T-helper 9 cell (primary cell): ENCODE data around the gene MBNL2.
A peak's percentile ranks its signal among the peaks of the same experiment; 100 is the strongest.

ENCODE experiments used
- DNase-seq: peaks from one replicate; pipeline ENCODE4 v3.0.0-alpha.2; 2020

Gene MBNL2

DNA sequence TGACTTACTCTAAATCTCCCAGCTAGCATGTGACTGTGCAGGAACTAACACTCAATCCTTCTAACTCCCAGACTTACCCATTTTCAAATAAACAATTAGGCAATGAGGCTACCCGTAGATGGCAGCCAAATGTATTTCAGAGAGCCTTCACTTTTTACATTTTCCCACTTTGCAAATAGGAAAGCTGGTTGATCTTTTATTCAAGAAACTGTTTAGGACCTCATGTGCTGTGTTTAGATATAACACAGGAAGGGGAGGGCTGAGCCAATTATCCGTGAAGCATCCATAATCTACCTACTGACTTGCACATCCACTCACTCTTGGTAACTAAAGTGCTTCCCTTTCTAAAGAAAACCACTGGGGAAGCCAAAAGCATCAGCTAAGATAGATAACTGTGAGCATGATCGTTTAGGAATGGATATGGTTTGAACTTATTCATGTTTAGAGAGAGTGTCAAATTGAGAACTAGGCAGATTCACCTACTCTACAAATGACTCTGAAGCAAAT, 33.4 kb downstream of the MBNL2 start:
- no peak for DNase-seq

DNA sequence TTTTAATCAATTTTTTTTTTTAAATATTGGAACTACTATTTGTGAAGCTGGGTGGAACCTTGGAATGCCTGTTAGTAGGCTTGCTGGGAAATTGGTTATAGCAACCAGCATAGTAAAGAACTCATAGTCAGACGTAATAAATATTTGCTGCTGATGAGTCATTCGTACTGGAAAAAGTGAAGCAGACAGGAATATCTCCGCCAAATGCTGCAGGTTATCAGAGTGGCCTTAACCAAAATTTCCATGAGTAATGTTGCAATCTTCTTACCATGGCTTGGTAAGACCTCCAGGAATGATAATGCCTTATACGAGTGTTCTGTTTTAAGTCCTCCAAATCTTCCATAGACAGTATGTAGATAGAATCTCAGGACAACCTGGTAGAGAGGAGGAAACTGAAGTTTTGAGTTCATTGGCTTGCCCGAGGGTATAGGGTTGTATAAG, 34.2 kb downstream of the MBNL2 start:
- no peak for DNase-seq

DNA sequence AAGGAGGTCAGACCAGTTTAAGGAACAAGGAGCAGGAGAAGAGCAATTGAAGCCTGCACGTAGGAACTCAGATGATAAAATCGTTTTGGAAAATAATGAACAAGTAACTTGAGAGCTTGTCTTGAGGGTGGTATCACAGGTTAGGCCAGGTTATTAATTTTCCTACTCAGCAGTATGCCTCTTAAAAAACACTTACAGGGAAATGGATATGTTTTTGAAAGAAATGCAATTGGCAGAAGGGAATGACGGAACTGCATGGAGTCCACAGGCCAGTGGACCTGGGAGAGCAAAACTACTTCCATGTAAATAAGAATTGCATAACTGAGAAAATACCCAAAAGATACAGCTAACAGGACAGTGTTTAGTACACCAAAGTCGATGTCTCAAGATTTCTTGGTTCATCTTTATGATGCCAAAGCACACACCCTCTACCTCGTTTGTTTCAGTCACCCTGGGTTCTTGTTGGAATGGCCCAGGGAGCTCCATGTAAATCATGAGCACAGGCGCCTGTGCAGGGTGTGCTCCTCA, 35.2 kb downstream of the MBNL2 start:
- DNase-seq, result no peak

GRCh38 chr13:97257800-97258799, 36.0 kb downstream of the MBNL2 start:
- no peak for DNase-seq

DNA sequence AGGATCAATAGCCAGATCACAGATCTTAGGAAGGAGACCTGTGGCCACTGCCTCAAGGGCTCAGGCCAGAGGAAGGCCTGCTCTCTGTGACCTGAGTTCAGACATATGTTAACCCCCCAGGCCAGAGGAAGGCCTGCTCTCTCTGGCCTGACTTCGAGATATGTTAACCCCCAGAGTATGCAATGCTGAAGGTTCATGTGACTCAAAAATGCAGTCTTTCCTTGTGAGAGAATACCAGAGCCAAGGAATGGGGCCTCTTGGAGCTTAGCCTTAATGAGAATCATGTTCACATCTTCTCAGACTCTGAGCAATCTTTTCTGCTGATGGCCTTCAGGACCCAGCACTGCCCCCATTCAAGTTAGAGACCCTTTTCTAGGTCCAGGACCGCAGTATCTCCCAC, 36.7 kb downstream of the MBNL2 start:
- no peak for DNase-seq

DNA sequence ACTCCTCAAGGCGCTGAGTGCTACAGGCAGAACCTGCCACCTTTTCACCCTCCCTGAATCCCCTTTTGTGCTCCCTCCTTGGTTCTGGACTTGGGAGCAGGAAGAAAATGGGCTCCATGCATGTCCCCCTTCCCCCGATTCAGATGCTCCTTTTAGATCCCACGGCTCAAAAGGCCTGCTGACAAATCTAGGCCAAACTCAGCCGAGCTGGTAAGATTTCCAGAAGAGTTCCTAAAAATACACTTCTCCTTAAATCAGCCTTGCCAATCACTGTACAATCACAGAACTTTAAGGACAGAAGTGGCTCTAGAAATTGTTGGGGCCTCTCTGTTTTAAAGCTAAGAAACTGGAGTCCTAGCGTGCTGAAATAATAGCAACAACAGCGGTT, 37.3 kb downstream of the MBNL2 start:
- no peak for DNase-seq

DNA sequence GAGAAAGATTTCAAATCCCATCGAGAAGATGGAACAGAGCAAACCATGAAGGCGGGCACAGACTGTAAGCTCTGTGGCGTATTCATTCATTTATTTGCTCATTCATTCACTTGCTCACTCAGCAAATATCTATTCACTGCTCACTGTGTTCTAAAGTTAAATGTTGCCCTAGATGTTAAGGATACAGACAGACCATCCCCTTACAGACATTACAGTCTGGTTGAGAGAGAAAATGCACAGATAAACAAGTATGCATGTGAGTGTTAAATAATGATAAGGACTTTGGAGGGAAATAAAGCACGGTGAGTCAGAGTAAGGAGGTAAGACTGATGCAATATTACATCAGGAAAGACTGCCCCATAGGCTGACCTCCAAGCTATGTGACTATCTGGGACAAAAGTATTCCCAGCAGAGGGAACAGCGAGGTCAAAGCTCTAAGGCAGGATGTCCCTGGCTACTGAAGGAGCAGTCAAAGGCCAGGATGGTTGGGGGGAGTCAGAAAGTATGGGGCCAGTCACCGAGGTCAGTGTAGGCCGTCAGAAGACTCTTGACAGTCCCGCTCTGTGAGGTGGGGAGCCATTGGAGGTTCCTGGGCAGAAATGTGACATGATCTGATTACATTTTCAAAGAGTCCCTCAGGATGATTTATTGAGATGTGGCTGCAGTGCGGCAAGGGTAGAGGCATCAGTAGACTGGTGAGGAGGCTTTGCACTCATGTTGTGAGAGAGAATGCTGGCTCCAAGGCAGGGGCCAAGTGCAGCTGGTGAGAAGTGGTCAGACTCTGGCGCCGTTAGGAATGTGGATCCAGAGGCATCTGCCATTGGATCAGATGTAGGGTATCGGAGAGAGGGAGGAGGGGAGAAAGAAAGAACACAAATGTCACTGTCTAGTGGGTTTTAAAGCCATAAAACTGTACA, 37.9 kb downstream of the MBNL2 start:
- no peak for DNase-seq

- peak; percentile 14 for DNase-seq
Observed at GRCh38 chr13:97261254-97262005, 39.3 kb downstream of the MBNL2 start.

GRCh38 chr13:97262058-97262457, 39.9 kb downstream of the MBNL2 start:
- peak; percentile 7 for DNase-seq

- DNase-seq, result no peak
Observed at GRCh38 chr13:97263160-97263559, 41.0 kb downstream of the MBNL2 start.

DNA sequence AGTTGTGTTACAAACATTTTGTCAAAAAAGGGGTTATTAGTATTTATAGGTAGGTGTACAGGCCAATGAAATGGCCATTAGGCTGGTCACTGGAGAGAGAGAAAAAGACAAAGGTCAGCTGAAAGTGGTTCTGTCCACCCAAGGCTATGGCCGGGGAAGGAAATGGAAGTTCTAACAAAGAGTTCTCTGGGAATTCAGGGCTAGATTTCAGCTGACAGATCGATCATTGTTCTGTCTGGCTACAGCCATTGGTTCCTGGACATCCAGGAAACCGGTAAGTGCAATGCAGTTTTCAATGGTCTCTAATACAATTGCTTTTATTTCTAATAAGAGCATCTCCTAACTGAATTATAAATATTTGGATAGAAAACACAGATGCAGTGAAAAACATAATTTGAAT, 42.5 kb downstream of the MBNL2 start:
- no peak for DNase-seq

GRCh38 chr13:97266332-97266731, 44.2 kb downstream of the MBNL2 start:
- no peak for DNase-seq

DNA sequence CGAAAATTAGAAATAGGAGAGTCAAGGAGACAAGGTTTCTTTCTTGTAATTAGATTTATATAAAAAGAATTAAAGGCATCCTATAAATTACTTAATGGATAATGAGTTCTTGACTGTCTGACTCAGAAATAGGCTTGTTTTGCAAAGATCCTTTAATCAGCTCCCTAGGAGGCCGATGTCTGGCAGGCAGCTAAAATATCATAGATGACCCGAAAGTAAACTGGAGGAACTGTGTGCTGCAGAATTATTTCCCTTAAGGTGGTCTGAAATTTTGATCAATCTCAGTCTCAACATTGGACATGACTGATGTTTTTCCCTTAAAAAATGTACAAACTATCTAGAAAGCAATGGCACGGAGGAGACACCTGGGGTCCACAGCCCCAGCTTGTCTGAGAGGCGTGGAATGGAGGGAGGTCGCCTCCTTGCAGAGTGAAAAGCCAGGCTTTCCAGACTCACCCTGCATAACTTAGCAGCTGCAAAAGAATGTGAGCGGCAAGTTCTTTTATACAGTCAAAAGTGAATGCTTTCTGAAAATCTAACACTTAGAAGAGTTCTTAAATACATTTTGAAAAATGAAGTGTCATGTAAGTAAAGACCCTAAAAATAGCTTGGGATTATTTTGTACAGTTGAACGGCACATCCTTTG, 44.8 kb downstream of the MBNL2 start:
- DNase-seq, result no peak

DNA sequence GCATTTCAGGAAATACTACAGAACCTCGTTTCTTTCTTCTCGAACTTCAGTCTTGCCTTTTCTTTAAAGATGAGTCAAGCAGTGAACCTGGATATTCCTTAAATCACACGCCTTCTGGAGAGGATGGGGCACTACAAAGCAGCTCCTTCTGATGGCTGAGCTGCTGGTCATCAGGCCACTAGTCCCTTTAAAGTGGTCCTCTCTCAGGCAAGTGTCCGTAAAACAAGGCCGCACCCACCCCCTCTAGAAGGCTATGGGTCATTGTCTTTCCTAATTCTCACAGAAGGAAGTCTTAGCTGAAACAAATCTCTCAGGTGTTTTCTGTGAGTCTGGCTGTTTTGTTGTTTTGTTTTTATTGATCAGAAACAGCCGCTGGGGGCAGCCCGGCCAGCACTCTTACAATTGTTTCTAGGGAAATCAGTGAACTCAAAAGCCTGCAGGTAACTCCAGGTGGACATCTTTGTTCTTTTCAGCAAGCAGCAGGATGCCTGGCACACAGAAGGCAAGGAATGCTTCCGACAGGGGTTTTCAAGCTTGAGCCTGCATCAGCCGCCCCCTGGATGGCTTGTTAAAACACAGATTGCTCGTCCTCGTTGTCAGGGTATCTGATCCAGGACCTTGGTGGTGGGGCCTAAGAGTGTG, 45.4 kb downstream of the MBNL2 start:
- DNase-seq, result no peak

DNA sequence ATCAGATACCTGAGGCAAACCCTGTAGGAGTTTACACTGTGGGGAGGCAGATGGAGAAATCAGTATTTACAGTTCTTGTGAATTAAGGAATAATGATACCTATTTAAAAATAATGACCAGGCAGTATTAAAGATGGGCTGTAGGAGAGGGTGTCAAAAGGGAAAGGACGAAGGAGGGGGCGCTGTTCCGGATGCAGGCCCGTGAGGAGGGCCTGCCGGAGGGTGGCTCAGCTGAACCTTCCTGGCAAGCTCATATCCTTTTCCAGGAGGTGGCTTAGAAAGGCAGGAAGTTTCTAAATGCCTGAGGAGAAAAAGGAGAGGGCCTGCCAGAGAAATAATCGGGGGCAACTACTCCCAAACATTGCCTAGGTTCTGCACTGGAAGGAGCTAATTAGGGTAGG, 46.6 kb downstream of the MBNL2 start:
- DNase-seq, result no peak

DNA sequence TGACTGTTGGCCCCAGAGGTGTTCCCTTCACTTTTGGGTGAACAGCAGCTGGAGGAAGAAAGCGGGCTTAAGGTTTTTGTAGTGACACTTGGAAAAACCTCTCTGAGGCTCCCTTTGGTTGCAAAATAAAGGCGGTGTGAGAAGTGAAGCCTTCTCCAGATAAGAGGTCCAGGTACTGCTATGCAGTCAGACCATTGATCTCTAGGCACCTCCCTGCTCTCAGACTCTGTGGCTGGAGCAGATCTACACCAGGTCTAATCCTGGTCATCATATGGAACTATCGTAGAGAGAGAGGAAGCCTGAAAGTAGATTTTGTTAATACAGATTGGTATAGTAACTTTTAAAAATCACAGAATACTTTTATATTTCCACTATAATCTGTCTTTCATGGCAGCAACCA, 47.5 kb downstream of the MBNL2 start:
- DNase-seq, result no peak

DNA sequence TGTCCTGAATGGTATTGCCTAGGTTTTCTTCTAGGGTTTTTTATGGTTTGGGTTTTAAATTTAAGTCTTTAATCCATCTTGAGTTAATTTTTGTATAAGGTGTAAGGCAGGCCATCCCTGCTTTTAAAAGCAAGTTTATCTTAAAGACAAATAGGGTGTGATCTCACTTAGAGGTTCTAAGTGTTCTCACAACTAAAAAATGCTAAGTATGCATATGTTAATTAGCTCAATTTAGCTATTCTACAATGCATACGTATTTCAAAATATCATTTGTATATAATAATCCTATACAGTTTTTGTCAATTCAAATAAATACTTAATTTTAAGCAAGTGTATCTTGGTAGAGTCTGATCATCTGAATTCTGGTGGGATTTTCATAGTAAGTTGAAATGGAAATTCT, 50.4 kb downstream of the MBNL2 start:
- no peak for DNase-seq

GRCh38 chr13:97273341-97273831, 51.3 kb downstream of the MBNL2 start:
- DNase-seq, result no peak

DNA sequence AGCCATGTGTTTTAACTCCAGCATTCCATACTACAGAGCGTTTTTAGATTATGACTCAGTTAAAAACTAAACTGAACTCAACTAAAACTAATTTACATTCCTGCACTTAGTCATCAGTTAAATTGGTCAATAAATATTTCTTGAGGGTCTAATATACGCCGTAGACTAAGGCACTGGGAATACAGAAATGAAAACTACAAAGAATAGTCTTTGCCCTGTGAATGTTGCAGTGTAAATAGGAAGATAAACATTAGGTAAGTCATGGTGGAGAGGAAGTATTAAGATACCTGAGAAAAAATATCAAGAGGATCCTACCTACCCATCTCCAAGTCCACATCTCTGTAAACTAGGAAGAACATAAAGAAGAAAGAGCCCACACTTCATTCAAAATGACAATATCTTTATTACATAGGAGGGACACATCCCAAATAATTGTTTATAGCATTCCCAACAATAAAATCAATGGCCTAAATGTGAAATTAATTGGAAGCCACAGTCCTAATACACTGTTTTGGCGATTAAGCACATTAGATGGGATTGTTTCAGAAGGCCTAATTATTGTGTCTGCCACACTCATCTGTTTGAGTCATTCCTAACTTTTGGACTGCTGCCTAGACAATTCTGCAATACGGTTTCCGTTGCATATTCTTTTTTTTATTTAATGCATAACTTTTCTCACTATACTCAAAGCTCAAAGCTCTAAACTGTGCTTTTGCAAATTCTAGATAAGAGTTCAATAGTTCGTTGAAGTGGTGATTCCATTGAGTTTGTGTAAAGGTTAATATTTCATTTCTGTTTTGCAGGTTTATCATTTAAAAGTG, 52.9 kb downstream of the MBNL2 start:
- no peak for DNase-seq
